ENCODE results near the gene MRPL44.
"Not testable (repeated sequence)": the region's sequence is repeated elsewhere in the genome, so short reads cannot be mapped to it uniquely, and the experiment has no call there.

The MRPL44 gene

DNA sequence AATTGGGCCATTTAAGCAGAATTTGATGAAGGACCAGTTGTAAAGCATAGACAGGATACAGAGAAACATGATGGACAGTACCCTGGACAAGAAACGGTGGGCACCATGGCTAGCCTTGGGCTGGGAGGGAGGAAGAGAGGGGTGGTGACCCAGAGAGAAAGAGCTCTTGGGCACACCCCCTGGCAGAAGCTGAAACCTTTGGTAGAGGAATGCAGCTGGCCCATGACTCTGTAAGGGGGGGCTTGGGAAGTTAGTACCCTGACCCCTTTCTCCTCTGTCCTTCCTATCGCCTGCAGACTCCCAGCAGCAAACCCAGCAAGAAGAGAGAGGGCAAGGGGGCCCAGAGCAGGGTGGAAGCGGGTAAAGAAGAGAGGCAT lies 32.6 kb downstream of the MRPL44 start:
- Histone ChIP-seq H3K9me3 (ENCODE audit: low read length) (no peaks in the 10 kb centered on the region), H3K36me3 (ENCODE audit: insufficient read depth, low read length) (no peaks in the 10 kb centered on the region), H3K4me3 (ENCODE audit: low read length) (no peak overlapping the region), H2AFZ (ENCODE audit: low read depth, low read length) (no peak overlapping the region), H3K4me1 (ENCODE audit: insufficient read depth, low read length) (peaks cover 2% of the 10 kb centered on the region), H3K27me3 (ENCODE audit: insufficient read depth, low read length) (no peaks in the 10 kb centered on the region)

DNA sequence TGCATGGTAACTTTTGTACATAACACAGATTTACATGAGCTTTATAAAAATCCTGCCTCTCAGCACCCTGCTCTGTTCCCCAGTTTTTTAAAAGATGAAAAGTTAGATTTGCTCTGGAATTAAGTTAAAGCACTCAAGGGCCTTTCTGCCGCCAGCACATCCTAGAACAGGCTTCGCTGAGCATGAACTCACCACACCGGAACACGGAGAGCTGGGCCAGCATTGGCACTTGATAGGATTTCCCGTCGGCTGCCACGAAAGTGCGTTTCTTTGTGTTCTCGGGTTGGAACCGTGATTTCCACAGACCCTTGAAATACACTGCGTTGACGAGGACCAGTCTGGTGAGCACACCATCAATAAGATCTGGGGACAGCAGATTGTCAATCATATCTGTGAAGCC lies 34.3 kb downstream of the MRPL44 start:
- H3K27me3 ChIP-seq (ENCODE audit: insufficient read depth, low read length) = no peaks in the 10 kb centered on the region
- H2AFZ ChIP-seq (ENCODE audit: low read depth, low read length) = no peak overlapping the region
- no peaks in the 10 kb centered on the region for H3K9me3 ChIP-seq (ENCODE audit: low read length)
- no peak overlapping the region for H3K4me3 ChIP-seq (ENCODE audit: low read length)
- peaks cover 2% of the 10 kb centered on the region for H3K4me1 ChIP-seq (ENCODE audit: insufficient read depth, low read length)
- H3K36me3 ChIP-seq (ENCODE audit: insufficient read depth, low read length) = no peaks in the 10 kb centered on the region

DNA sequence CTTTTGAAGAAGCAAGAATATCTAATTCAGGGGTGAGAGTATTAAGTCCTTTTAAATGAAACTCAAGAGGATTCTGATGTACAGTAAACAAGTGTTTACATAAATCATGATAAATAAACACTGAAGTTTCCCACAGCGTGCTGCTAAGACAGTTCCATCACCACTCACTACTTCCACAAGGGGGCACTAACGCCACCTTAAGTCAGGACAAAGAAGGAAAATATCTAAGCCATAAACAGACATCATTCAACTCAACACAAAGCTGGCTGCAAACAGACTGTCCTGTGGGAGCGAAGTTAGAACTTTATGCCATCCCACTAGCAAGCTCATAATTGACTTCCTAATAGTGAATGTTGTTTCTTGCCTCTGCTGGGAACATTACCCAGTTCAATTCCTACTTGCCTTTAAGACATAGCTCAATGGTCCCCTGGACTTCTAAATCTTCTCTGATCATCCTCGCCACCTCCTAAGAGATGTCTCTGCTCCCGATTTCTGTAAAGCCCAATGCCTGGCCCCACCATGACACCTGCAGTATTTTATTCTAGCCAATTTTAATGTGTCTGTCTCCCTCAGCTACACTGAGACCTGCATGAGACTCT lies 36.5 kb downstream of the MRPL44 start:
- H3K36me3 ChIP-seq (ENCODE audit: insufficient read depth, low read length) = no peaks in the 10 kb centered on the region
- H3K4me3 ChIP-seq (ENCODE audit: low read length) = no peak overlapping the region
- H3K9me3 ChIP-seq (ENCODE audit: low read length) = no peaks in the 10 kb centered on the region
- no peaks in the 10 kb centered on the region for H3K27me3 ChIP-seq (ENCODE audit: insufficient read depth, low read length)
- peaks cover 13% of the 10 kb centered on the region for H3K4me1 ChIP-seq (ENCODE audit: insufficient read depth, low read length)
- H2AFZ ChIP-seq (ENCODE audit: low read depth, low read length) = peak overlapping the region; percentile 59

DNA sequence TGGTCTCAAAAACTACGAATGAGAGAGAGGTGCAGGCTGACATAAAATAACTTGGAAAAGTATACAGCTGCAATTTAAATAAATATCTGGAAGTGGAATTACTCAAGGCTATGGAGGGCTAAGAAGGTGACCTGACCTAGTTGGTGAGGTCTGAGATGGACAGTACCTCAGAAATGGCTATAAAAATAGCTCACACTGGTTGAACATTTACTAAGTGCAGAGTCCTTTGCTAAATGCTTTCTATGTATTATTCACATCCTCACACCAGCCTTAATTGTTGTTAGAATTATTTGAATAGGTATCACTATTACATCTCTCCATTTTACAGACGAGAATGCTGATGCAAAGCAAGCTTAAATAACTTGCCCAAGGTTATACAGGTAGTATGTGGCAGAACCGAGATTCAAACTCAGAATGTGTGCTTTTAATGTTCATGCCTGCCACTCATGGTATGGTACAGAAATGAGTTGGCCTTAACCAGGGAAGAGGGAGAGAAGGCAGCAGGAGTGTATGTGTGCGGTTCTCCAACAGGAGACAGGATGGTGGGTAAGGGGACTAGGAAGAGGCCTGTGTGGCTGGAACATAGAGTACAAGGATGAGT lies 37.4 kb downstream of the MRPL44 start:
- no peaks in the 10 kb centered on the region for H3K9me3 ChIP-seq (ENCODE audit: low read length)
- H2AFZ ChIP-seq (ENCODE audit: low read depth, low read length) = no peak overlapping the region
- no peak overlapping the region for H3K4me3 ChIP-seq (ENCODE audit: low read length)
- no peaks in the 10 kb centered on the region for H3K27me3 ChIP-seq (ENCODE audit: insufficient read depth, low read length)
- H3K4me1 ChIP-seq (ENCODE audit: insufficient read depth, low read length) = peaks cover 13% of the 10 kb centered on the region
- H3K36me3 ChIP-seq (ENCODE audit: insufficient read depth, low read length) = no peaks in the 10 kb centered on the region

DNA sequence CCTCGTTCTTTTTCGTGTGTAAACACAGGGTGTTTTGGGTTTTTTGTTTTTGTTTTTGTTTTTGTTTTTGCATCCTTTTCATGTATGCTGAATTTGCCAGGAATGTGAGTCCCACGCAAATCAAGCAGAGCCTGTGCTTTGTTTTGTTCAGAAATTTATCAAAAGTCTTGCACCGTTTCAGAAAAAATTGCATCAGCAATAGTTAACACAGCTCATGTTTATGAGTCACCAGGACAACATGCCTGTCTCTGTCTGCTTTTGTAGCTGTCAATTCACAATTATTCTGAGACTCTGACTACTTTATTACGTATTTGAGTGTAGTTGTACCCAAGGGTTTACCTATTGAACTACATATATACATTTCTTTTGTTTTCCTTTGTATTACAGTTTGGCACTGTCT lies 38.3 kb downstream of the MRPL44 start:
- Histone ChIP-seq H3K4me3 (ENCODE audit: low read length) (no peak overlapping the region), H3K36me3 (ENCODE audit: insufficient read depth, low read length) (no peaks in the 10 kb centered on the region), H3K9me3 (ENCODE audit: low read length) (no peaks in the 10 kb centered on the region), H2AFZ (ENCODE audit: low read depth, low read length) (no peak overlapping the region), H3K4me1 (ENCODE audit: insufficient read depth, low read length) (peaks cover 13% of the 10 kb centered on the region), H3K27me3 (ENCODE audit: insufficient read depth, low read length) (no peaks in the 10 kb centered on the region)

DNA sequence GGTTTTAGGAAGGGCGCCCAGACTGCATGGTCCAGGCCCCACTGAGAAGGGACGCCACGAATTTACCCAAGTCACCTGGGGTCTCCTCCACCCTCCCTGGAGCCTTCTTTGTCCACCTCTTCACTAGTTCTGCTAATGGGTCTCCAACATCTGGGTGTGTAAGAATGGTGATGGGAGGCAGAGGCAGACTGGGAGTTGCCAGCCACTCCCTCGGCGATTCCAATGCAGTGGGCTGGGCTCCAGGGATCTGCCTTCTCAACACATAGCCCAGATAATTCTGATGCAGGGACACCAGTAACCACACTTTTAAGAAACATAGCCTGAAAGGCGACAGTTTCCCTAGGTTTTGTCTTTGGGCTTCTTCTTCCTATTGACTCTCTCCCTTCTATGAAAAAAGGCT lies 39.1 kb downstream of the MRPL44 start:
- Histone ChIP-seq H3K4me1 (ENCODE audit: insufficient read depth, low read length) (peaks cover 13% of the 10 kb centered on the region), H3K4me3 (ENCODE audit: low read length) (no peak overlapping the region), H3K9me3 (ENCODE audit: low read length) (peaks cover under 1% of the 10 kb centered on the region), H3K27me3 (ENCODE audit: insufficient read depth, low read length) (no peaks in the 10 kb centered on the region), H3K36me3 (ENCODE audit: insufficient read depth, low read length) (no peaks in the 10 kb centered on the region), H2AFZ (ENCODE audit: low read depth, low read length) (no peak overlapping the region)

DNA sequence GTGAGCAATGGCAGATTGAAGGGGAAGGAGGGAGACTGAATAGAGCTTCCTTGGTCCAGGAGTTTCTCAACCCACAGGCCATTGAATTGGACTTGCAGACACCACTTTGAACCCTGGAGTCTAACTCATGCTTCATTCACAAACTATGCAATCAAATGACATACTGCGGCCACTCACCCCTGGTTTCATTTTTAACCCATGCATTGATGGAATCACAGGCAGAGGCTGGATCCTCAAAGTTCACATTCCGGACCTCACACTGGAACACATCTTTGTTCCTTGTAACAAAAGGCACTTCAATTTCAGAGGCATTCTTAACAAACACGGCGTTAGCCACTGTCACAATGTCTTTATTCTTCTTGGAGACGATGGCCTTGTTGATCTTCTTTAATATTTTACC lies 40.7 kb downstream of the MRPL44 start:
- Histone ChIP-seq H2AFZ (ENCODE audit: low read depth, low read length) (no peak overlapping the region), H3K4me3 (ENCODE audit: low read length) (no peak overlapping the region), H3K36me3 (ENCODE audit: insufficient read depth, low read length) (no peaks in the 10 kb centered on the region), H3K27me3 (ENCODE audit: insufficient read depth, low read length) (no peaks in the 10 kb centered on the region), H3K9me3 (ENCODE audit: low read length) (peaks cover 3% of the 10 kb centered on the region), H3K4me1 (ENCODE audit: insufficient read depth, low read length) (peaks cover 13% of the 10 kb centered on the region)

DNA sequence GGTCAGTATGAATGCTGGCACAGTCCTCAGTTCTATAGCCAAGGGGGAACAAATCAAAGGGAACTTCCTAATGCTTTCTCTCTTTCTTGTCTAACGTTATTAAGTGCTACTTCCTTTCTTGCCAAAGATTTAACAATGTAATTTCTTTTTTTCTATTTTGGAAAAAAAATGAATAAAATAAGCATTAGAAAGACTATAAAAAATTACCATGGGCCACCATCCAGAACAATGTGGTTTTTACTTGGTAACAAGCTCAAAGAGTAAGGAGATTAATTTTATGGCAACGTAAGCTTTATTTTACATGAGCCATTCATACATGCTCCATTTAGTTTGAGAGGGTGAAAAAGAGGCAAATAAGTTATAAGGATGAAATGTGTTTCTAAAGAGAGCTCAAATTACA lies 41.7 kb downstream of the MRPL44 start:
- Histone ChIP-seq H3K9me3 (ENCODE audit: low read length) (peaks cover 3% of the 10 kb centered on the region), H3K27me3 (ENCODE audit: insufficient read depth, low read length) (no peaks in the 10 kb centered on the region), H3K4me3 (ENCODE audit: low read length) (no peak overlapping the region), H3K4me1 (ENCODE audit: insufficient read depth, low read length) (peaks cover 11% of the 10 kb centered on the region), H2AFZ (ENCODE audit: low read depth, low read length) (no peak overlapping the region), H3K36me3 (ENCODE audit: insufficient read depth, low read length) (no peaks in the 10 kb centered on the region)

DNA sequence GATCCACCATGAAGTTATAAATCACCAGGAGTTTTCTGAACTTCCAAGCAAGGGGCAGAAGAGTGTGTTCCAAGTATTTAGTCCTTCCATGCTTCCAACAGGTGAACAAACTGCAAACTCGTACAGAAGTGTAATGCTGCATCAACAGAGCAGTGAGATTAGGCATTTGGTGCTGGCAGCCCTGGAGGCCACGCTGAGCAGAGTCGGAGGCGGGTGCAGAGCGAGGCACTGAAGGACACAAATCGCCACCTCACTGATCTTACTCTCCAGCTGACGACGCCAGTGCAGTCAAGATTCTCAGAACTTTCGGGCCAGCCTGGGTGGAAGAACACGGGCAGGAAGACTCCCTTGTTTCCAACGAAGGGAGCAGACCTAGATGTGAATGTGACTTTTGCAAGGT lies 42.6 kb downstream of the MRPL44 start:
- H3K9me3 ChIP-seq (ENCODE audit: low read length) = peaks cover 3% of the 10 kb centered on the region
- no peak overlapping the region for H2AFZ ChIP-seq (ENCODE audit: low read depth, low read length)
- H3K4me1 ChIP-seq (ENCODE audit: insufficient read depth, low read length) = peaks cover 11% of the 10 kb centered on the region
- no peaks in the 10 kb centered on the region for H3K27me3 ChIP-seq (ENCODE audit: insufficient read depth, low read length)
- H3K36me3 ChIP-seq (ENCODE audit: insufficient read depth, low read length) = no peaks in the 10 kb centered on the region
- H3K4me3 ChIP-seq (ENCODE audit: low read length) = no peak overlapping the region

DNA sequence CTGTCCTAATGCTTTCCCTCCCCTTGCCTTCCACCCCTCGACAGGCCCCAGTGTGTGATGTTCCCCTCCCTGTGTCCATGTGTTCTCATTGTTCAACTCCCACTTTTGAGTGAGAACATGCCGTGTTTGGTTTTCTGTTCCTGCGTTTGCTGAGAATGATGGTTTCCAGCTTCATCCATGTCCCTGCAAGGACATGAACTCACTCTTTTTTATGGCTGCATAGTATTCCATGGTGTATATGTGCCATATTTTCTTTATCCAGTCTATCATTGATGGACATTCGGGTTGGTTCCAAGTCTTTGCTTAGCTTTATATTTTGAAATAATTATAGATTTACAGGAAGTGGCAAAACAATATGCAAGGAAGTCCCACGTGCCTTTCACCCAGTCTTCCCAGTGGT lies 43.4 kb downstream of the MRPL44 start:
- H3K9me3 ChIP-seq (ENCODE audit: low read length); H3K36me3 ChIP-seq (ENCODE audit: insufficient read depth, low read length); H2AFZ ChIP-seq (ENCODE audit: low read depth, low read length); H3K4me3 ChIP-seq (ENCODE audit: low read length); H3K27me3 ChIP-seq (ENCODE audit: insufficient read depth, low read length): not testable (repeated sequence)
- H3K4me1 ChIP-seq (ENCODE audit: insufficient read depth, low read length) = peaks cover 11% of the 10 kb centered on the region

DNA sequence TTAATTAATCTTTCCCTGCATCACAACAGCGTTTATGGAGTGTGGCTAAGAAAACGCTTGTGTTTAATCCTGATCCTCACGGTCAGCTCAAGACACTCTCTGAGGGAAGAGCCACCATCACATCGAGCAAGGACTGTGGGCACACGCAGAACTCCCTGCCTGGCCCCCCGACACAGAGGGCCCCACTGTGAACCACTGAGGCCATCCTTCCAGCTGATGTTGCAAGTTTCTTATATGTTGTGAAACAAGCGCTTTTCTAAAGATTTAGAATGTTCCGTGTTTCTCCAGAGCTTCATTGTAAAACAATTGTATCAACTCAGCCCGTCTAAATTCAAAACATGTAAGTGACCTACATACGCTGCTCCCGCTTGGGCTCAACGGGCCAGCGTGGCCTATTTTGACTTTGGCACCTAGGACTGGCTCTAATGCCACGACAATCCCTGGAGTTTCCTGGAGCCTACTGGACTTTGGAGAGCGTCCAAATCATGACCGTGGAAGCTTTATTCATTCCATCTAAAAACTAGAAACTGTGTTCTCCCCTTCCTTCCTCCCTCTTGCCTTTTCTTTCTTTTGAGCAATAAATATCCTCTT lies 46.9 kb downstream of the MRPL44 start:
- Histone ChIP-seq H3K36me3 (ENCODE audit: insufficient read depth, low read length) (no peaks in the 10 kb centered on the region), H3K27me3 (ENCODE audit: insufficient read depth, low read length) (no peaks in the 10 kb centered on the region), H3K9me3 (ENCODE audit: low read length) (peaks cover 3% of the 10 kb centered on the region), H2AFZ (ENCODE audit: low read depth, low read length) (no peak overlapping the region), H3K4me1 (ENCODE audit: insufficient read depth, low read length) (no peaks in the 10 kb centered on the region), H3K4me3 (ENCODE audit: low read length) (no peak overlapping the region)

DNA sequence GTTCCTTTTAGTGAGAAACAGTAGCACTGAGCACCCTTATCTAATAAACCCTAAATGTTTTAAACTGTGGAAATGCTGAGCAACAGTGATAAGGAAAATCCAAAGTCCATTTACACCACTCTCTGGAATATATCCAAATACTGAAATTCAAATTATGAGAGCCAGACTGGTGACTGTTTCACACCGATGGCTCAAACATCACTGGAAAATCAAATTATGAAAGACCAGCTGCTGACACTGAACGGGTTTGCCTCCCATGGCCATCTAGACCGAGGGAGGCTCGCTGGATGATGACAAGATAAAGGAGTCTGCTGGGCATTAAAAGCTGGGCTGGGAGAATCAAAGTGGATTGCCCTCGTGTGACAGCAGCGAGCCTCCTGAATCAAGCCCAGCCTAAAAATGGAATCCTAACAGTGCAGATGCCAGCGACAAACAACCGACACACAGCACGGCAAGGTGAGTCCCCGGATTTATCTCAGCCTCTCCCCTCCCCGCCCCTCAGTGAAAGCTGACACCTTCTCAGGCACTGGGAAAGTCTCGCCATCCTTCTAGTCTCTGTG lies 51.5 kb downstream of the MRPL44 start:
- no peak overlapping the region for H3K4me3 ChIP-seq (ENCODE audit: low read length)

DNA sequence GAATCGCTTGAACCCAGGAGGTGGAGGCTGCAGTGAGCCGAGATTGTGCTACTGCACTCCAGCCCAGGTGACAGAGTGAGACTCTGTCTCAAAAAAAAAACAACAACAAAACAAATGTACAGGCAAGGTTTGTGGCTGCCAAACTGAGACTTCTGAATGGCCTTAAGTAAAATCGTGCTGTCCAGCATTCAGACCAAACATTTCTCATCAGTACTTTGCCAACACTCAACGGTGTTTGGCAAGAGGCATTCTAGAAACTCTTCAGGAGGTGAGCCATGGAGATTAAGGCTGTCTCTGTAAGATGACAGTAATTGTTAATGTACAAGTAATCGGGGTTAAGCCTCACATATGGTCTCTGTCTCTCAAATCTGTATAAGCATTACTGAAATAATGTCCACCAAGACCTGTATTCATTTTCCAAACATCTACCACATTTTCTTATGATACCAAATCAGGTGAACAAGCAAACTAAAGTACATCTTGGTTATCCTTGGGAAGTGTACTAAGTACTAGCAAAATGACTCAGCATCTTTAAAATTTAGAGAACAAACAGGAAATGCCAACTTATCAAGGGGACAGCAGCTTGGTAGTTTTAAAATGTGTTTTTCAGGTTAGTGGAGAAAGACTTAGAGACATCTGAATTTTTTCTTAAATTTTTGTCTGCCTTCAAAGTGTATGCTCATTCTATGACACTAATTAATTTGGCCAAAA lies 52.5 kb downstream of the MRPL44 start:
- H3K4me1 ChIP-seq (ENCODE audit: insufficient read depth, low read length) = no peaks in the 10 kb centered on the region
- H3K4me3 ChIP-seq (ENCODE audit: low read length) = no peak overlapping the region
- H3K9me3 ChIP-seq (ENCODE audit: low read length) = no peaks in the 10 kb centered on the region
- H3K27me3 ChIP-seq (ENCODE audit: insufficient read depth, low read length) = no peaks in the 10 kb centered on the region
- no peak overlapping the region for H2AFZ ChIP-seq (ENCODE audit: low read depth, low read length)
- H3K36me3 ChIP-seq (ENCODE audit: insufficient read depth, low read length) = no peaks in the 10 kb centered on the region

More for the DNA sequence above, 51.5 kb downstream of the MRPL44 start:
- H3K9me3 ChIP-seq (ENCODE audit: low read length) = no peaks in the 10 kb centered on the region
- H3K36me3 ChIP-seq (ENCODE audit: insufficient read depth, low read length) = no peaks in the 10 kb centered on the region
- no peaks in the 10 kb centered on the region for H3K4me1 ChIP-seq (ENCODE audit: insufficient read depth, low read length)
- no peaks in the 10 kb centered on the region for H3K27me3 ChIP-seq (ENCODE audit: insufficient read depth, low read length)
- no peak overlapping the region for H2AFZ ChIP-seq (ENCODE audit: low read depth, low read length)
